Brain microvascular endothelial cell (primary cell): ENCODE data around the gene VMP1.

Source experiments
- DNase-seq: peaks from one replicate; pipeline ENCODE4 v3.0.0-alpha.2; 2020
- H3K27ac ChIP-seq: fragments of 250-450 bp; sonication (Bioruptor Pico); 2 replicates; pipeline ENCODE4 v1.5.1; 2020; ENCODE audit warnings: mild to moderate bottlenecking, moderate library complexity
- H3K27me3 ChIP-seq: fragments of 250-450 bp; sonication (Bioruptor Pico); replicated peaks from 2 replicates; pipeline ENCODE4 v1.5.1; 2020; ENCODE audit warnings: mild to moderate bottlenecking
- H3K36me3 ChIP-seq: fragments of 250-450 bp; sonication (Bioruptor Pico); replicated peaks from 2 replicates; pipeline ENCODE4 v1.5.1; 2020; ENCODE audit warnings: mild to moderate bottlenecking
- H3K4me3 ChIP-seq: 2 replicates; pipeline ENCODE4 v1.5.1; 2011; ENCODE audit warnings: low read depth, mild to moderate bottlenecking, control low read depth, low read length, moderate library complexity
- in situ Hi-C: cut with HindIII; loops from 2 replicates; pipeline ENCODE4 v1.10.0; 2017; ENCODE audit warnings: low sequenced_read_pairs, low pct_ligation_motif_present
- TF ChIP-seq, protein P1 (sequence below): IDR thresholded peaks from 2 replicates; pipeline ENCODE4 v1.5.1; 2011; ENCODE audit warnings: low read depth, mild to moderate bottlenecking, moderate library complexity, low read length, control low read depth, inconsistent platforms; ENCODE audit errors: missing control alignments

VMP1 gene

DNA sequence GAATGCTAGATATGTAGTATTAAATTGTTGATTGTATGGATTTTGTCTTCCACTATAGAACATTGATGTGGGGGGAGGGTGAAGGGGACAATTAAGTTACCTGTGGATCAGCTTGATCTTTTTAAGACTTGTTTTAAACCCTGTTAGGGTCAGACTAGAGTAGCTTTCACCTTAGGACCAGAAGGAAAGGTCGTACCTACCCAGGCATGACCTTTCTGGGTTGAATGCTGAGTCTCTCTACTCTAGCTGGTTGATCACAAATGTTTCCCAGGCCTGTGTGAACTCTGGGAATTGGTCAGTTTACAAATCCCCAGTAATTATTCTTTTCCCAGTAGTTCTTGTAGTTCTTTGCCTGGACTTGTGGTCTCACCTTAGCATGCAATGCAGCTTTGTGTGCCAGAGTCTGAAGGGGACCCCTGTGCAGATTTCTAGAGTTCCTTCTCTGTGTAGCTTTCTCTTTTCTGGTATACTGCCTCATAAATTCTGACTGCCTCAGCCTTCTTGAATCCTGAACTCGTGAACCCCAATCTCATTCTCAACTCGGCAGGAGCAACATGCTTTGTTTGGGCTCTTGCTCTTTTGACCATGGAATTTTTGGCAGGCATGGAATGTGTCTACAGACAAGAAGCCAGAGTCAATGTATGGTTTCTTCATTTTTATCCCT lies 54.1 kb downstream of the VMP1 start:
- TF ChIP-seq, protein P1, sequence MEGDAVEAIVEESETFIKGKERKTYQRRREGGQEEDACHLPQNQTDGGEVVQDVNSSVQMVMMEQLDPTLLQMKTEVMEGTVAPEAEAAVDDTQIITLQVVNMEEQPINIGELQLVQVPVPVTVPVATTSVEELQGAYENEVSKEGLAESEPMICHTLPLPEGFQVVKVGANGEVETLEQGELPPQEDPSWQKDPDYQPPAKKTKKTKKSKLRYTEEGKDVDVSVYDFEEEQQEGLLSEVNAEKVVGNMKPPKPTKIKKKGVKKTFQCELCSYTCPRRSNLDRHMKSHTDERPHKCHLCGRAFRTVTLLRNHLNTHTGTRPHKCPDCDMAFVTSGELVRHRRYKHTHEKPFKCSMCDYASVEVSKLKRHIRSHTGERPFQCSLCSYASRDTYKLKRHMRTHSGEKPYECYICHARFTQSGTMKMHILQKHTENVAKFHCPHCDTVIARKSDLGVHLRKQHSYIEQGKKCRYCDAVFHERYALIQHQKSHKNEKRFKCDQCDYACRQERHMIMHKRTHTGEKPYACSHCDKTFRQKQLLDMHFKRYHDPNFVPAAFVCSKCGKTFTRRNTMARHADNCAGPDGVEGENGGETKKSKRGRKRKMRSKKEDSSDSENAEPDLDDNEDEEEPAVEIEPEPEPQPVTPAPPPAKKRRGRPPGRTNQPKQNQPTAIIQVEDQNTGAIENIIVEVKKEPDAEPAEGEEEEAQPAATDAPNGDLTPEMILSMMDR = no peak
- in situ Hi-C loops = no loop called here
- Histone ChIP-seq H3K36me3 (no peaks in the 10 kb centered on the region), H3K27ac (peak overlapping the region; percentile 94), H3K27me3 (no peaks in the 10 kb centered on the region), H3K4me3 (peak overlapping the region; percentile 2)
- DNase-seq = peak; percentile 92

DNA sequence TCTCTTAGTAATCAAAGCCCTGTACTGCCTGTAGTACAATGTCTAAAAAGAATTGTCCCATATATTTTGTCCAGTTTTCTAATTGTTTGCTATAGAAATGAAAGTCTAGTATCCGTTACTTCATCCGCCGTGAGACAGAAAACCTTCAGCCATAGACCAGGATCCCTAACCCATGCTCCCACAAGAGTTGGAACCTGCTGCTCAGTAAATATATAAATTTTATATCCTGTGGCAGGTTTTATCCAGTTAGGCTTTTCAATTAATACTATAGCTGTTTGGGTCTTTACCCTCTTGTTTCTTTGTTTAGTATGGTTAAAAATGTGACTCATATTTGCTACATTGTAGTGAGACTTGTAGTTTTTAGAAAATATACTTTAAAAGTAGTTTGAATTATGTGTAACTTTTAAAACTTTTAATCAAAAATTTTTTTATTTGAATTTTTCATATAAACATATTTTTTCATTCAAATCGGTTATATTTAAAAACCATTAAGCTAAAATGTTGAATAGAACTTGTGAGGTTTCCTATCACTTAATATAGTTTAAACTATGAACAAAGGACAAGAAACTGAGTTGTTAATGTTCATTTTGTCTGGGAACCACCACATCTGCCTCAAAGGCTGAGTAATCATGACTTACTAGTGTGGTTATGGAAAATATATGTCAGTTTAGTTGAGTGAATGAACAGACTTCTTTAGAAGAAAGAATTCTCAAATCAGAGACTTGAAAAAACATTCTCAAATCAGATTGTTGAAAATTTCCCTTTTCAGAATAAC lies 54.8 kb downstream of the VMP1 start:
- DNase-seq = no peak
- in situ Hi-C loops = no loop called here

DNA sequence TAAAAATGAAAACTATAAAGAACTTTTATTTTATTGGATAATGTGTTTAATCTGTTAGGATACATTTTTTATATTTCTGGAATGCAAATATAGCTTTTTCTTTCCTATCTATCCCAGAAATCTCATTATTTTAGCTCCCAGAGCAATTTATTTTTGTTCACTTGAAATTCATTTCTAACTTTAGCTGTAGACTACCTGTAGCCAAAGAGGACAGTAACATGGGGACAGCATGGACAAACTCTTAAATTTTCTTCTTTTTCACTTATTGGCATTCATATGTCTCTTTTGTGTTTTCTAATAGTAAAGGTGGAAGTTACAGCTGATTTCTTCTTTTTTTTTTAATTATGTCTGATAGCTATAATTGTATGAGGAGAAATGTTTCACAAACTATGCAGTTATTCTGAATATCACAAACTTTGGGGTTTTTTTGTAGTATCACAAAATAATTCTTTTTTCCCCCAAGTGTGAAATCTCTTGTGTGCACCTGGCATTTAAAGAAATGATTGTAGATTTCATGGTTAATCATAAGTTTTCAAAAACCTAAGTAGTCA lies 55.4 kb downstream of the VMP1 start:
- in situ Hi-C loops = no loop called here
- TF ChIP-seq, protein P1 = no peak
- H3K36me3 ChIP-seq = no peaks in the 10 kb centered on the region
- no peak for DNase-seq
- no peaks in the 10 kb centered on the region for H3K27me3 ChIP-seq
- peak overlapping the region; percentile 94 for H3K27ac ChIP-seq
- H3K4me3 ChIP-seq = no peak overlapping the region

More for the DNA sequence above, 54.8 kb downstream of the VMP1 start:
- Histone ChIP-seq H3K27ac (peak overlapping the region; percentile 94), H3K36me3 (no peaks in the 10 kb centered on the region), H3K27me3 (no peaks in the 10 kb centered on the region), H3K4me3 (peak overlapping the region; percentile 2)
- TF ChIP-seq, protein P1 = no peak

DNA sequence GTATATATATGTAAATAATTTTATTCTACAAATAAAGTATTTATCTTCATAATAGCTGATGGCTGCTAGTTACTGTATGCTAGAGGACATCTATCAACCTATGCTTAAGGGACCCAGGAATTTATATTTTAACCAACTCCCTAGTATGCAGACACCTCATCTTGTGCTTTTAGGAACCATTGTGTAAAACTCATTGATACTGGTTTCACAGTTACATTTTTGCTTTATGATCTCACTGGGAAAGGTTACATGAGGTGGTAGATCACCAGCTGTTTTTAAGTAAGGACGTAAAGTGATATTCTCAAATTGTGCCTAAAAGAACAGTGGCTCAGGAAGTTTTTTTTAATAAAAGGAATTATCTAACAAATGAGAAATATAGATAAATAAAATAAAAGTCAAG lies 56.4 kb downstream of the VMP1 start:
- peak; percentile 69 for DNase-seq
- in situ Hi-C loops = no loop called here
- no peaks in the 10 kb centered on the region for H3K36me3 ChIP-seq
- peak overlapping the region; percentile 94 for H3K27ac ChIP-seq
- TF ChIP-seq, protein P1 = no peak
- no peaks in the 10 kb centered on the region for H3K27me3 ChIP-seq
- H3K4me3 ChIP-seq = no peak overlapping the region

DNA sequence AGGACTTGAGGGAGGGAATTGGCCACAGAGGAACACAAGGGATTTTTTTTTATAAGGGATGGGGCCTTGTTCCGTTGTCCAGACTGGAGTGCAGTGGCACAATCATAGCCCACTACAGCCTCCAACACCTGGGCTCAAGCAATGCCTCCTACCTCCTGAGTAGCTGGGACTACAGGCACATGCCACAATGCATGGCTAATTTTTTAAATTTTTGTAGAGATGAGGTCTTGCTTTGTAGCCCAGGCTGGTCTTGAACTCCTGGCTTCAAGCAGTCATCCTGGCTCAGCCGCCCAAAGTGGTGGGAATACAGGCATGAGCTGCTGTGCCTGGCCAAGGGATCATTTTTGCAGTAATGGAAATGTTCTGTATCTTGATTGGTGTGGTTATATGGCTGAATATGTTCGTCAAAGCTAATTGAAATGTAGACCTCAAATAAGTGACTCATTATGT lies 56.9 kb downstream of the VMP1 start:
- TF ChIP-seq, protein P1 = no peak
- in situ Hi-C loops = no loop called here
- no peaks in the 10 kb centered on the region for H3K36me3 ChIP-seq
- H3K27me3 ChIP-seq = no peaks in the 10 kb centered on the region
- no peak overlapping the region for H3K4me3 ChIP-seq
- peak overlapping the region; percentile 94 for H3K27ac ChIP-seq
- DNase-seq = no peak
